Kidney (tissue), 14 donors: Measurements from ENCODE around the gene NXF1. TPM values are rescaled to one million over a fixed set of nuclear protein-coding genes. Genes with fewer than 3 reads are reported as not detected.
A peak's percentile ranks its signal among the peaks of the same experiment; 100 is the strongest.
"Not testable (repeated sequence)": the region's sequence is repeated elsewhere in the genome, so short reads cannot be mapped to it uniquely, and the experiment has no call there.

ENCODE experiments used
- DNase-seq, 5 donors: peaks; one replicate each; pipeline ENCODE4 v3.0.0-alpha.2; 2013 to 2020
- FAIRE-seq: peaks from 2 replicates; lab custom pipeline; 2012; peaks lifted over from hg19 to GRCh38; lab: Jason Lieb, UNC
- H3K27ac ChIP-seq, 2 donors: one replicate each; pipeline ENCODE4 v1.7.0; 2013; ENCODE audit warnings: low read depth in 2 of 2, low read length in 2 of 2, inconsistent platforms in 1 of 2
- H3K27me3 ChIP-seq: one replicate; pipeline ENCODE4 v1.7.1; 2013; ENCODE audit warnings: low read length, inconsistent platforms; ENCODE audit not compliant: control insufficient read depth, insufficient read depth
- H3K36me3 ChIP-seq, 3 donors: one replicate each; pipeline versions ENCODE4 v1.7.0 to v1.7.1; 2013; ENCODE audit warnings: low read length in 3 of 3, control low read depth in 1 of 3, inconsistent platforms in 1 of 3; ENCODE audit not compliant: insufficient read depth in 3 of 3, control insufficient read depth in 2 of 3
- H3K4me1 ChIP-seq, 3 donors: one replicate each; pipeline versions ENCODE4 v1.7.0 to v1.7.1; 2013; ENCODE audit warnings: low read length in 3 of 3, inconsistent platforms in 1 of 3, low read depth in 1 of 3; ENCODE audit not compliant: control insufficient read depth in 2 of 3, insufficient read depth in 2 of 3
- H3K4me3 ChIP-seq, 3 donors: one replicate each; pipeline versions ENCODE4 v1.7.0 to v1.8.1; 2013; ENCODE audit warnings: low read length in 3 of 3, control low read depth in 1 of 3, inconsistent platforms in 1 of 3
- H3K9ac ChIP-seq, 3 donors: one replicate each; pipeline versions ENCODE4 v1.7.0 to v1.7.1; 2013; ENCODE audit warnings: low read length in 3 of 3, control low read depth in 1 of 3, inconsistent platforms in 1 of 3
- H3K9me3 ChIP-seq, 3 donors: one replicate each; pipeline versions ENCODE4 v1.7.0 to v1.7.1; 2013; ENCODE audit warnings: low read length in 3 of 3, control low read depth in 1 of 3, inconsistent platforms in 1 of 3; ENCODE audit not compliant: control insufficient read depth in 2 of 3, insufficient read depth in 1 of 3
- CTCF ChIP-seq: IDR thresholded peaks from 3 replicates; pipeline ENCODE4 v1.5.1; 2012; ENCODE audit warnings: mild to moderate bottlenecking, moderate library complexity, borderline replicate concordance; ENCODE audit not compliant: insufficient read depth; ENCODE audit errors: extremely low read depth
- intact Hi-C: fragments of 100-400 bp; cut with DNase I; formaldehyde crosslinking; loops from one replicate; pipeline ENCODE4 v1.11.1; 2022
- polyA plus RNA-seq: library from polyadenylated mRNA; stranded (reverse); fragments of 350-450 nt; fragmentation: Illumina TruSeq; extraction: RNeasy Lipid Tissue Mini Kit (QIAGEN cat#74804); gene quantifications from one replicate; pipeline ENCODE4 v1.2.3, GENCODE V29; 2014; ENCODE audit warnings: low read depth, low replicate concordance; ENCODE audit not compliant: insufficient read depth
- total RNA-seq: library from RNA; stranded (reverse); fragmentation: NEBNext Ultra II Directional; extraction: Animal tissue kit (Norgen Biotek cat#: 25700); gene quantifications from one replicate; pipeline ENCODE4 v1.2.1, GENCODE V29; 2021
- donor health status: control.
- donor health status: control.
- donor health status: control.
- donor health status: control.
- donor health status: control.
- donor health status: DM: yes; HTN: yes; CAD: no.
- donor health status: Normal renal cell carcinoma (clear cell type).

Gene NXF1
- total and polyA plus RNA-seq, 2 donors from 2014 or later, result 70.7 to 83.8 TPM

GRCh38 chr11:62752994-62753735 is 52.1 kb downstream of the NXF1 start:
- H3K27ac ChIP-seq, result peak overlapping the region; percentile 3 to 99
- peaks cover 0 to 10% (median 4%) of the 10 kb centered on the region in 3 donors for H3K36me3 ChIP-seq
- no peaks in the 10 kb centered on the region for H3K27me3 ChIP-seq
- DNase-seq (peak in 1 of 5 donors; percentile 72), FAIRE-seq (no peak)
- peak overlapping the region in 2 of 3 donors; percentile 4 to 98 for H3K9ac ChIP-seq
- no peak for TF ChIP-seq CTCF
- H3K4me1 ChIP-seq, result peaks cover 0 to 13% (median 12%) of the 10 kb centered on the region in 3 donors
- no peaks in the 10 kb centered on the region for H3K9me3 ChIP-seq
- peak overlapping the region; percentile 94 to 99 (median 99) for H3K4me3 ChIP-seq
- intact Hi-C loops, result no loop called here

GRCh38 chr11:62752177-62752785 is 53.0 kb downstream of the NXF1 start:
- Histone ChIP-seq H3K4me3 (no peak overlapping the region), H3K36me3 (peaks cover 0 to 10% (median 4%) of the 10 kb centered on the region in 3 donors), H3K27ac (no peak overlapping the region), H3K9ac (no peak overlapping the region), H3K9me3 (no peaks in the 10 kb centered on the region), H3K4me1 (peaks cover 0 to 13% (median 12%) of the 10 kb centered on the region in 3 donors), H3K27me3 (no peaks in the 10 kb centered on the region)
- DNase-seq, result peak in 1 of 5 donors; percentile 70
- FAIRE-seq, result no peak
- intact Hi-C loops, result no loop called here
- no peak for TF ChIP-seq CTCF

- H3K9me3 ChIP-seq, H3K9ac ChIP-seq, H3K27me3 ChIP-seq, FAIRE-seq, H3K4me3 ChIP-seq, H3K27ac ChIP-seq, intact Hi-C loops: not testable (repeated sequence)
- Histone ChIP-seq H3K4me1 (peaks cover 0 to 13% (median 12%) of the 10 kb centered on the region in 3 donors), H3K36me3 (peaks cover 0 to 10% (median 4%) of the 10 kb centered on the region in 3 donors)
- peak in 1 of 5 donors; percentile 17 for DNase-seq
Measured at GRCh38 chr11:62749931-62750330, 55.3 kb downstream of the NXF1 start.
